Spleen (tissue), 11 donors: Measurements from ENCODE around the gene LARP7. TPM values are rescaled to one million over a fixed set of nuclear protein-coding genes. Genes with fewer than 3 reads are reported as not detected.

Experiments
- DNase-seq: peaks from one replicate; pipeline ENCODE4 v3.0.0-alpha.2; 2020
- H3K27ac ChIP-seq, 8 donors: fragments of 200-600 bp; sonication (generic) in 7 of 8; 1 replicate in 4 of 8; 2 replicates in 4 of 8; pipeline versions ENCODE4 v1.5.0 to v1.8.0; 2016 to 2021; ENCODE audit warnings: inconsistent platforms in 4 of 8, mild to moderate bottlenecking in 4 of 8, moderate library complexity in 1 of 8
- H3K27me3 ChIP-seq, 7 donors: fragments of 200-600 bp; sonication (generic) in 6 of 7; replicated peaks in 1 of 7; 1 replicate in 4 of 7; 2 replicates in 3 of 7; pipeline versions ENCODE4 v1.5.0 to v1.8.0; 2016 to 2021; ENCODE audit warnings: inconsistent platforms in 3 of 7, mild to moderate bottlenecking in 1 of 7
- H3K36me3 ChIP-seq, 6 donors: fragments of 200-600 bp; sonication (generic) in 5 of 6; 1 replicate in 4 of 6; 2 replicates in 2 of 6; pipeline versions ENCODE4 v1.5.0 to v1.8.0; 2016 to 2021; ENCODE audit warnings: inconsistent platforms in 2 of 6
- H3K4me1 ChIP-seq, 6 donors: fragments of 200-600 bp; sonication (generic) in 5 of 6; 1 replicate in 3 of 6; 2 replicates in 3 of 6; pipeline versions ENCODE4 v1.5.0 to v1.8.0; 2016 to 2021; ENCODE audit warnings: inconsistent platforms in 3 of 6
- H3K4me3 ChIP-seq, 8 donors: fragments of 200-600 bp; sonication (generic) in 7 of 8; 1 replicate in 4 of 8; 2 replicates in 4 of 8; pipeline versions ENCODE4 v1.5.0 to v1.8.0; 2016 to 2021; ENCODE audit warnings: inconsistent platforms in 4 of 8, mild to moderate bottlenecking in 4 of 8, moderate library complexity in 2 of 8
- H3K9me3 ChIP-seq, 8 donors: fragments of 200-600 bp; sonication (generic) in 7 of 8; 1 replicate in 4 of 8; 2 replicates in 4 of 8; pipeline versions ENCODE4 v1.5.0 to v1.8.0; 2016 to 2021; ENCODE audit warnings: inconsistent platforms in 4 of 8
- CTCF ChIP-seq, 11 experiments: fragments of 200-600 bp in 7 of 11; fragments of 450-650 bp in 4 of 11; sonication (generic) in 4 of 11; IDR thresholded peaks in 8 of 11; conservative IDR thresholded peaks in 3 of 11; 1 replicate in 7 of 11; 2 replicates in 4 of 11; pipeline versions ENCODE4 v1.4.0 to v1.8.0; 2016 to 2021; ENCODE audit warnings: antibody characterized with exemption in 11 of 11, inconsistent platforms in 4 of 11, mild to moderate bottlenecking in 1 of 11
- POLR2A ChIP-seq, 3 donors: fragments of 450-650 bp; IDR thresholded peaks; one replicate each; pipeline ENCODE4 v1.5.1; 2017; ENCODE audit warnings: antibody characterized with exemption in 3 of 3, mild to moderate bottlenecking in 1 of 3
- POLR2AphosphoS5 ChIP-seq, 3 donors: sonication (generic); formaldehyde crosslinking; IDR thresholded peaks; one replicate each; pipeline ENCODE4 v1.5.1; 2017; ENCODE audit warnings: antibody characterized with exemption in 3 of 3
- WGBS, 5 donors: extraction: QIAGEN DNeasy Blood & Tissue Kit in 3 of 5; methylation state at CpG; one replicate each; pipeline versions ENCODE4 v1.1.5 to v1.1.7; 2013 to 2018; 5-methylcytosine and 5-hydroxymethylcytosine counted together
- intact Hi-C: fragments of 100-400 bp; cut with DNase I; formaldehyde crosslinking; loops from one replicate; pipeline ENCODE4 v1.15.0; 2023; ENCODE audit warnings: low total_unique reads
- polyA plus RNA-seq, 3 donors: library from polyadenylated mRNA; stranded (reverse); fragments of 200-250 nt; gene quantifications; one replicate each; pipeline ENCODE4 v1.2.1, GENCODE V29; 2013
- total RNA-seq, 7 donors: library from RNA; depleted of rRNA in 3 of 7; stranded (reverse); fragments of >200 nt in 3 of 7; fragmentation: NEBNext Ultra II Directional in 4 of 7; extraction: Animal tissue kit (Norgen Biotek cat#: 25700) in 4 of 7; gene quantifications; one replicate each; pipeline versions ENCODE4 v1.1.0 to v1.2.1, GENCODE V29; 2016 to 2021
- donor health status: healthy with polysubstance abuse.
- donor health status: DM: no; HTN: no; CAD: no; lungs with moderate emphysema.
- donor health status: DM: no; HTN: no; CAD: no.
- donor health status: Bipolar disorder and iron deficiency.
- donor health status: healthy.
- donor health status: DM: no; HTN: no; CAD: no.
- donor health status: DM: yes; HTN: yes; CAD: no.

LARP7 gene
- total and polyA plus RNA-seq, 10 donors = 35.4 to 59.5 (median 45.9) TPM

DNA sequence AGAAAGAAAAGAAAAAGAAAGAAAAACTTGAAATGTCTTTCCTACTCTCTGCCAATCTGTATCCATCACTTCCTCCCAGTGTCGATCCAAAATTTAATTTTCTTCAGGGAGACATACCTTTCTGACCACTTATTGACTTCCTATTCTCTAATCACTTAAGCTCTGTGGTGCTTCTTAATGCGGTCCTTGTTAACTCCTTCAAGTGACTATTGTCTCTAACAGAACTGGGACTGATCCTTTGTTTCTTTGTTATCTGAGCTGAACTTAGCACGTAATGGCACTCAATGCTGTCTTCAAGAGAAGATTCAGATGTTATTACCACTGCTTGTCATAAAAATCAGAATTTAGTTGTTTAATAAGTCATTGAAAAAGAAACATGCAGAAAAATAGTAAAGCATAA, 31.2 kb downstream of the LARP7 start:
- Histone ChIP-seq H3K4me3 (no peak overlapping the region), H3K27ac (no peak overlapping the region), H3K9me3 (no peaks in the 10 kb centered on the region), H3K27me3 (no peaks in the 10 kb centered on the region), H3K4me1 (no peaks in the 10 kb centered on the region), H3K36me3 (peaks cover 0 to 9% (median 0%) of the 10 kb centered on the region in 6 donors)
- intact Hi-C loops = no loop called here
- WGBS, 5 donors = 91 to 95% (median 92%) methylated on average over 3 of the region's 3 CpGs
- no peak for DNase-seq
- TF ChIP-seq CTCF (IDR thresholded peaks at IDR 0.05 in 8 of 11, conservative IDR thresholded peaks at IDR 0.05 in 3 of 11) = no peak
- TF ChIP-seq POLR2AphosphoS5 (IDR thresholded peaks at IDR 0.05) = no peak
- TF ChIP-seq POLR2A (IDR thresholded peaks at IDR 0.05) = no peak

DNA sequence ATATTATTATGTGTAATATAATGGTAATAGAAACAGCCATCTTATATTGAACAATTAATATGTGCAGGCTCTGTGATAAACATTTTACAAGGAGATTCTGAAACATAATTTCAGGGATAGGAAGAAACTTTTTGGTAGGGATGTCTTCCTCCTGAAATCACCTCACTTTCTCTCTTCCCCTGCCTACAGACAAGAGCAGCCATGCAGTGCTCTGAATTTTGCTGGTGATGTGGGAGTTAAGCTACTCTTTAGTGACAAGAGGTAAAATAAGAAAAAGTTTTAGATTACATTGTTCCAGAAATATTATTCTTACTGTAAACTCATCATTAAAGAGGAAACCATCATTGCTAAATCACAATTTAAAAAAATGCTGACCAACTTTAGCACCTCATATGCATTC, 36.1 kb downstream of the LARP7 start:
- no peaks in the 10 kb centered on the region for H3K36me3 ChIP-seq
- intact Hi-C loops = no loop called here
- no peaks in the 10 kb centered on the region for H3K27me3 ChIP-seq
- no peak overlapping the region for H3K4me3 ChIP-seq
- no peaks in the 10 kb centered on the region for H3K9me3 ChIP-seq
- TF ChIP-seq POLR2AphosphoS5 (IDR thresholded peaks at IDR 0.05) (no peak), POLR2A (IDR thresholded peaks at IDR 0.05) (no peak), CTCF (IDR thresholded peaks at IDR 0.05 in 8 of 11, conservative IDR thresholded peaks at IDR 0.05 in 3 of 11) (no peak)
- no peaks in the 10 kb centered on the region for H3K4me1 ChIP-seq
- H3K27ac ChIP-seq = no peak overlapping the region
- DNase-seq = no peak

DNA sequence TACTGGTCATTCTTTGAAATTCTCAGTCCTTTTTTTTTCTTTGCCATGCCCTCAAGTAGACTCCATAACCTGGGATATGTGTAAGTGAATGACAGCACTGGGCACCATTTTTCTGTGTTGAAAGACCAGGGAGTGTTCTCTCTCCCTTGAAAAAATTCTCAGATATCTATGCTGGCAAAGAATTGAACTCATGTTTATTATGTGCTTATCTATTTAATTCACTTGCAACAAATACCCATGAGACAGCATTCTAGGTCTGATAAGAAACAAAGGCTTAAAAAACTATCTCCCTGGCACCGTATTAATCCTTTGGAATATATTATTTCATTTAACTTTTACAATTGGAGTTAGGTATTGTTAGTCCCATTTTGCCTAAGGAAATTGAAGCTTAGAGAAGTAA, 36.7 kb downstream of the LARP7 start:
- no peaks in the 10 kb centered on the region for H3K36me3 ChIP-seq
- intact Hi-C loops = no loop called here
- H3K4me1 ChIP-seq = no peaks in the 10 kb centered on the region
- no peaks in the 10 kb centered on the region for H3K27me3 ChIP-seq
- H3K27ac ChIP-seq = no peak overlapping the region
- no peak overlapping the region for H3K4me3 ChIP-seq
- H3K9me3 ChIP-seq = no peaks in the 10 kb centered on the region
- DNase-seq = no peak
- TF ChIP-seq CTCF (IDR thresholded peaks at IDR 0.05 in 8 of 11, conservative IDR thresholded peaks at IDR 0.05 in 3 of 11) (no peak), POLR2A (IDR thresholded peaks at IDR 0.05) (no peak), POLR2AphosphoS5 (IDR thresholded peaks at IDR 0.05) (no peak)
- 77 to 91% (median 84%) methylated on average over 1 of the region's 1 CpG for WGBS, 5 donors

- no peak for DNase-seq
- intact Hi-C loops = no loop called here
- WGBS, 5 donors = 38 to 85% (median 65%) methylated on average over 1 of the region's 1 CpG
- TF ChIP-seq POLR2A (IDR thresholded peaks at IDR 0.05) (no peak), POLR2AphosphoS5 (IDR thresholded peaks at IDR 0.05) (no peak), CTCF (IDR thresholded peaks at IDR 0.05 in 8 of 11, conservative IDR thresholded peaks at IDR 0.05 in 3 of 11) (no peak)
- Histone ChIP-seq H3K27me3 (no peaks in the 10 kb centered on the region), H3K36me3 (no peaks in the 10 kb centered on the region), H3K9me3 (no peaks in the 10 kb centered on the region), H3K4me3 (no peak overlapping the region), H3K27ac (no peak overlapping the region), H3K4me1 (no peaks in the 10 kb centered on the region)
Observed at GRCh38 chr4:112674376-112674775, 37.4 kb downstream of the LARP7 start.
